ENCODE measurements around the gene WNT1.

DNA sequence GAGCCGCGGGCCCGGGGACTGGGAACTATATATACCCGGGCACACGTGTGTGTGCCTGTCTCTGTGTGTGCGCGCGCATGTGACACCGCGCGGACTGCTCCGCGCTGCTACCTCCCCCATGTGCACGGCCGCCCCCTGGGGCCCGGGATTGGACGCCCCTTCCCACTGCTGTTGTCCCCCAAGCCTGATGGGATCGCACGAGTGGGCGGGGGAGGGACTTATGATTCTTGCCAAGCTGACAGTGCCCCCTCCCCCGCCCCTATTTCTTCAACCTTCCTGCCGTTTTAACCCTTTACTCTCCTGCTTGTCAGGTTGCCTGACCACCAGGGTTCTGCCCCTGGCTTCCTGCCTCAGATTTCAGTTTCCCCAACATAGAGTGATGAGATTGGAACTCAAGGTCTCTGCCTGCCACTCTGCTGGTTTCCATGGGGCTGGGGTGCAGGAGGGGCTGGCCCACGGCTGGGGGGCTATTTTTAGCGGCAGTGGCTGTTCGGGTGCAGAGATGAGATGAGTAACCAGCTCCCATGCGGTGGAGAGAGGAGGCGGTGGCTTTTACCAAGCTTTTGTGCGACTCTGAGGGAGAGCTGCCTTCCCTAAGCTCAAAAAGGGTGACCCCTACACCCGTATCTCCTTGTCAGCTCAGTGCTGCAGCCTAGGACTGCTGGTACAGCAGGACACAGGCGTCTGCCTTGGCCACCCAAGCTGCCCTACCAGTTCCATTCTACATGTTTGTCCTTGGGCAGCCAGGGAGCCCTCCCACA lies 21.4 kb downstream of the WNT1 start, which contains the start of gene DDN:
- TF ChIP-seq TAF1 (IDR thresholded peaks at IDR 0.05; ENCODE audit: low read depth) (no peak), FOXM1 (IDR thresholded peaks at IDR 0.05; ENCODE audit: borderline replicate concordance, low read depth) (no peak), YY1 (IDR thresholded peaks at IDR 0.05; ENCODE audit: low read depth) (no peak), EP300 (IDR thresholded peaks at IDR 0.05; ENCODE audit: borderline replicate concordance) (no peak)
